ENCODE data around the gene RSPO3. TPM values are rescaled to one million over a fixed set of nuclear protein-coding genes. Genes with fewer than 3 reads are reported as not detected.

Gene RSPO3
- total and polyA plus RNA-seq, 2 of the 4 experiments (the other 2 are of a cell fraction): not detected

DNA sequence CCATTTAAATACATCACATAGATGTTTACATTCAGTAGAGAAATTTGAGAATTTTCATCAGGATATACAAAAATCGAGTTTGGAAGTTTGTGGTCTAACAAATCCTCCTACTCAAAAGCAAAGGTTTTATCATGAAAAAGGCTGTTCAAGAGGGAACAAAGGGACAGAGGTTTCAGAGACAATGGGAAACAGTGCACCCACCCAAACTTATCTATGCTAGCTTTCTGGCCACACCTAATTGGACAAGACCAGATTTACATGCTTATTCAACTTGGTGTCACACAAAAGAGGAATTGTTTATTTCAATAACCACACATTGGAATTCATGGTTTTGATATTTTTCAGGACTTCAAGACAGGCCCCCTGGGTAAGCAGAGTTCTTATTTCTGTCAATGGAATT is 28.4 kb upstream of the RSPO3 start:
- Histone ChIP-seq H4K8ac (ENCODE audit: low read depth in 2 of 2, low read length in 2 of 2) (no peak overlapping the region), H3K4ac (ENCODE audit: low read depth, low read length) (no peak overlapping the region), H4K5ac (ENCODE audit: low read depth, low read length) (no peak overlapping the region), H3K18ac (ENCODE audit: low read depth, low read length) (no peak overlapping the region), H2BK20ac (ENCODE audit: low read depth, low read length) (no peak overlapping the region), H4K20me1 (ENCODE audit: insufficient read depth, low read length) (no peaks in the 10 kb centered on the region), H3K56ac (ENCODE audit: extremely low read depth, insufficient read depth, low read length) (no peak overlapping the region), H3K4me2 (ENCODE audit: low read depth, low read length) (no peak overlapping the region), H3K36me3 (ENCODE audit: control insufficient read depth, insufficient read depth, low read length) (no peaks in the 10 kb centered on the region), H3K4me3 (ENCODE audit: insufficient read depth, low read depth, low read length) (no peak overlapping the region), H3K27me3 (ENCODE audit: control insufficient read depth, insufficient read depth, low read length) (no peaks in the 10 kb centered on the region; the same call in 1 of the 2 replicates), H3K9ac (ENCODE audit: low read depth, low read length) (no peak overlapping the region), H2BK15ac (ENCODE audit: low read depth, low read length) (no peak overlapping the region), H2AK9ac (replicated peaks; ENCODE audit: low read depth, low read length, poor library complexity) (no peak overlapping the region), H2AK5ac (ENCODE audit: low read depth, low read length) (no peak overlapping the region), H3K27ac (ENCODE audit: insufficient read depth, low read length) (no peak overlapping the region), H2BK120ac (ENCODE audit: low read depth, low read length) (no peak overlapping the region), H4K91ac (ENCODE audit: insufficient read depth, low read depth, low read length) (no peak overlapping the region), H2AFZ (replicated peaks; ENCODE audit: low read length, poor library complexity) (no peak overlapping the region), H3K14ac (replicated peaks; ENCODE audit: low read depth, low read length) (no peak overlapping the region), H2BK5ac (ENCODE audit: low read depth, low read length, poor library complexity, severe bottlenecking) (no peak overlapping the region), H3K9me3 (ENCODE audit: control insufficient read depth, insufficient read depth, low read length) (no peaks in the 10 kb centered on the region), H3K4me1 (ENCODE audit: control insufficient read depth, insufficient read depth, low read length) (no peaks in the 10 kb centered on the region), H3K9me1 (ENCODE audit: insufficient read depth, low read length) (no peaks in the 10 kb centered on the region), H3K79me1 (ENCODE audit: low read depth in 1 of 2, low read length in 2 of 2) (no peaks in the 10 kb centered on the region), H3K23ac (ENCODE audit: low read depth, low read length) (no peak overlapping the region)
- ChIA-PET CTCF (no interaction called here), POLR2A (ENCODE audit: unreplicated experiment) (no interaction called here)
- DNase-seq (no peak), ATAC-seq (ENCODE audit: low read depth) (no peak; the same call in 1 of the 2 replicates)
- TF ChIP-seq SMC3 (IDR thresholded peaks at IDR 0.05; ENCODE audit: low read depth, low read length): no peak
- BruUV-seq (replicated peaks): no TSS peak
- intact Hi-C loops (cut with micrococcal nuclease): no loop called here
- dilution Hi-C loops (cut with HindIII; ENCODE audit: low sequenced_read_pairs, unreplicated experiment): no loop called here
- WGBS, 2 experiments (ENCODE audit: extremely low coverage in 2 of 2, insufficient read length in 1 of 2): no CpG with 5 or more reads among the region's 1 CpG
- in situ Hi-C loops (cut with MboI; ENCODE audit: low sequenced_read_pairs): no loop called here

Data from IMR-90 (cell line).